Right lobe of liver (tissue), 6 donors: ENCODE measurements around the gene PRDM16. TPM values are rescaled to one million over a fixed set of nuclear protein-coding genes. Genes with fewer than 3 reads are reported as not detected.

ENCODE experiments used
- ATAC-seq, 4 donors: fragments of 200-7000 bp; cut with Tn5 transposase; one replicate each; pipeline ENCODE4 v1.9.1; 2020; ENCODE audit warnings: mild to moderate bottlenecking in 4 of 4, moderate library complexity in 4 of 4
- DNase-seq, 3 donors: peaks; one replicate each; pipeline ENCODE4 v3.0.0-alpha.2; 2020
- H3K27ac ChIP-seq, 3 donors: fragments of 200-600 bp; one replicate each; pipeline ENCODE4 v1.8.0; 2022
- H3K27me3 ChIP-seq, 2 donors: fragments of 200-600 bp; one replicate each; pipeline ENCODE4 v1.8.0; 2022
- H3K36me3 ChIP-seq, 4 donors: fragments of 200-600 bp; sonication (generic) in 1 of 4; one replicate each; pipeline versions ENCODE4 v1.5.1 to v1.8.0; 2017 to 2022; ENCODE audit warnings: control low read depth in 1 of 4
- H3K4me1 ChIP-seq, 4 donors: fragments of 200-600 bp; sonication (generic) in 1 of 4; one replicate each; pipeline versions ENCODE4 v1.5.1 to v1.8.0; 2017 to 2022; ENCODE audit warnings: control low read depth in 1 of 4
- H3K4me3 ChIP-seq, 3 donors: fragments of 200-600 bp; one replicate each; pipeline ENCODE4 v1.8.0; 2022
- H3K9me3 ChIP-seq, 4 donors: fragments of 200-600 bp; sonication (generic) in 1 of 4; one replicate each; pipeline versions ENCODE4 v1.5.1 to v1.8.0; 2017 to 2022; ENCODE audit warnings: control low read depth in 1 of 4
- CTCF ChIP-seq, 4 donors: fragments of 200-600 bp in 3 of 4; fragments of 450-650 bp in 1 of 4; IDR thresholded peaks; one replicate each; pipeline versions ENCODE4 v1.5.1 to v1.8.0; 2016 to 2022; ENCODE audit warnings: antibody characterized with exemption in 4 of 4, mild to moderate bottlenecking in 2 of 4
- POLR2A ChIP-seq: fragments of 450-650 bp; IDR thresholded peaks from one replicate; pipeline ENCODE4 v1.6.1; 2017; ENCODE audit warnings: antibody characterized with exemption, mild to moderate bottlenecking
- WGBS: methylation state at CpG from one replicate; pipeline ENCODE4 v1.1.6; 2018; ENCODE audit warnings: low coverage, low lambda C conversion rate; ENCODE audit not compliant: insufficient coverage; ENCODE audit errors: missing lambda C conversion rate; 5-methylcytosine and 5-hydroxymethylcytosine counted together
- intact Hi-C, 2 donors: fragments of 100-400 bp; cut with DNase I; formaldehyde crosslinking; loops; one replicate each; pipeline versions ENCODE4 v1.11.2 to v1.14.1; 2022
- total RNA-seq, 6 experiments: library from RNA; depleted of rRNA in 2 of 6; stranded (reverse); fragments of >200 nt in 2 of 6; fragmentation: NEBNext Ultra II Directional in 3 of 6; extraction: Animal tissue kit (Norgen Biotek cat#: 25700) in 3 of 6; gene quantifications; one replicate each; pipeline versions ENCODE4 v1.1.0 to v1.2.4, GENCODE V29; 2016 to 2023
- donor health status: DM: no; HTN: yes; CAD: no.
- donor health status: DM: no; HTN: no; CAD: no.
- donor health status: DM: no; HTN: no; CAD: no.
- donor health status: DM: no; HTN: yes; CAD: no.
- donor health status: DM: no; HTN: yes; CAD: no.

The PRDM16 gene
- total RNA-seq, 6 experiments from 2014 or later = 0.06 to 0.75 (median 0.28) TPM

- WGBS = 81% methylated on average over 17 of the region's 18 CpGs
- DNase-seq (no peak), ATAC-seq (no peak)
Measured at GRCh38 chr1:3332043-3332442, 263.0 kb downstream of the PRDM16 start.

GRCh38 chr1:3332662-3333061 is 263.7 kb downstream of the PRDM16 start:
- Histone ChIP-seq H3K27me3 (no peaks in the 10 kb centered on the region), H3K9me3 (no peaks in the 10 kb centered on the region), H3K4me3 (no peak overlapping the region), H3K4me1 (no peaks in the 10 kb centered on the region), H3K36me3 (no peaks in the 10 kb centered on the region), H3K27ac (no peak overlapping the region)
- intact Hi-C loops = no loop called here
- DNase-seq (no peak), ATAC-seq (no peak)
- TF ChIP-seq POLR2A (no peak), CTCF (IDR thresholded peaks at IDR 0.05) (no peak)
- WGBS = 38% methylated on average over 3 of the region's 10 CpGs

More at GRCh38 chr1:3332043-3332442, 263.0 kb downstream of the PRDM16 start:
- no peak for TF ChIP-seq POLR2A
- TF ChIP-seq CTCF (IDR thresholded peaks at IDR 0.05) = no peak
- H3K4me1 ChIP-seq = no peaks in the 10 kb centered on the region
- no peak overlapping the region for H3K27ac ChIP-seq
- no peaks in the 10 kb centered on the region for H3K9me3 ChIP-seq
- intact Hi-C loops = no loop called here
- H3K27me3 ChIP-seq = no peaks in the 10 kb centered on the region
- no peak overlapping the region for H3K4me3 ChIP-seq
- no peaks in the 10 kb centered on the region for H3K36me3 ChIP-seq

GRCh38 chr1:3333903-3334302 is 264.9 kb downstream of the PRDM16 start:
- Histone ChIP-seq H3K4me1 (no peaks in the 10 kb centered on the region), H3K4me3 (no peak overlapping the region), H3K9me3 (no peaks in the 10 kb centered on the region), H3K27ac (no peak overlapping the region), H3K27me3 (no peaks in the 10 kb centered on the region), H3K36me3 (no peaks in the 10 kb centered on the region)
- intact Hi-C loops = no loop called here
- 17% methylated on average over 8 of the region's 9 CpGs for WGBS
- no peak for DNase-seq
- TF ChIP-seq CTCF (IDR thresholded peaks at IDR 0.05) (no peak), POLR2A (no peak)
- peak; percentile 30 to 69 (median 54) for ATAC-seq

- Histone ChIP-seq H3K9me3 (no peaks in the 10 kb centered on the region), H3K4me1 (no peaks in the 10 kb centered on the region), H3K27ac (no peak overlapping the region), H3K4me3 (no peak overlapping the region), H3K36me3 (no peaks in the 10 kb centered on the region), H3K27me3 (no peaks in the 10 kb centered on the region)
- ATAC-seq (no peak), DNase-seq (no peak)
- intact Hi-C loops = no loop called here
- WGBS = 33% methylated on average over 3 of the region's 7 CpGs
- no peak for TF ChIP-seq POLR2A
- no peak for TF ChIP-seq CTCF (IDR thresholded peaks at IDR 0.05)
Measured at GRCh38 chr1:3334366-3334765, 265.4 kb downstream of the PRDM16 start.
